Hepatocyte (in vitro differentiated cells): Measurements from ENCODE around the gene KRTAP10-5.

Source experiments
- EZH2phosphoT487 ChIP-seq: fragments of 200-600 bp; sonication (generic); IDR thresholded peaks from one replicate; pipeline ENCODE4 v1.6.1; 2018; ENCODE audit warnings: antibody characterized with exemption, mild to moderate bottlenecking, low read depth, moderate library complexity; ENCODE audit not compliant: unreplicated experiment, severe bottlenecking
- TF ChIP-seq, protein P1 (sequence below): fragments of 200-600 bp; sonication (generic); IDR thresholded peaks from 2 replicates; pipeline ENCODE4 v1.5.1; 2016; ENCODE audit warnings: antibody characterized with exemption, mild to moderate bottlenecking; ENCODE audit not compliant: poor library complexity

DNA sequence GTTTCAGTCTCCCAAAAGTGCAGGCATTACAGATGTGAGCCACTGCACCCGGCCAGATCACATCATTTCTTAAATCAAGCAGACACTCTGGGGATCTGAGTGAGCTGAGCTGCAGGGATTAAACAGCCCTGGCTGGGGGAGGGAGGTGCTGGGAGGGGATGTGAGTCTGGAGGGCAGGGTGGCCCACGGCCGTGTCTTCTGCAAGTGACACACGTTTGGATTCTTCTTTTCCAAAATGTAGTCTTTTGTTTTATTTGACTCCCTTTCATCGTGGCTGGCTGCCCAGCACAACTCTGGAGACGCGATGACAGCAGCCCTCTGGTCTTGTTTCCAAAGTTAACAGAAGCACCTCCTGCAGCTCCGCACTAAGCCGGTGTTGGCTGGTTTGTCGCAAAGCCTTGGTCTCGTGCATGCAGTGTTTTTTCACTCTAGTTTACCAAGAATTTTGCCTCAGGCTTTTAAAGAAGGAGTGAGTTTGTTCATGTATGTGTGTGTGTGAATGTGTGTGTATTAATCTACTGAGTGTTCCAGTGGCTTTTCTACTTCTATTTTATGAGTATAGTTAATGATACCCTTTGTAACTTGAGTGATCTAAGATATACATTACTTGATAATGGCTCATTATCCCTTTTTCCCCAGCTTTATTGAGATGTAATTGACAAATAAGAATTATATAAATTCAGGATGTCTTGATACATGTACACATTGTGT, 2.8 kb upstream of the KRTAP10-5 start:
- TF ChIP-seq, protein P1, sequence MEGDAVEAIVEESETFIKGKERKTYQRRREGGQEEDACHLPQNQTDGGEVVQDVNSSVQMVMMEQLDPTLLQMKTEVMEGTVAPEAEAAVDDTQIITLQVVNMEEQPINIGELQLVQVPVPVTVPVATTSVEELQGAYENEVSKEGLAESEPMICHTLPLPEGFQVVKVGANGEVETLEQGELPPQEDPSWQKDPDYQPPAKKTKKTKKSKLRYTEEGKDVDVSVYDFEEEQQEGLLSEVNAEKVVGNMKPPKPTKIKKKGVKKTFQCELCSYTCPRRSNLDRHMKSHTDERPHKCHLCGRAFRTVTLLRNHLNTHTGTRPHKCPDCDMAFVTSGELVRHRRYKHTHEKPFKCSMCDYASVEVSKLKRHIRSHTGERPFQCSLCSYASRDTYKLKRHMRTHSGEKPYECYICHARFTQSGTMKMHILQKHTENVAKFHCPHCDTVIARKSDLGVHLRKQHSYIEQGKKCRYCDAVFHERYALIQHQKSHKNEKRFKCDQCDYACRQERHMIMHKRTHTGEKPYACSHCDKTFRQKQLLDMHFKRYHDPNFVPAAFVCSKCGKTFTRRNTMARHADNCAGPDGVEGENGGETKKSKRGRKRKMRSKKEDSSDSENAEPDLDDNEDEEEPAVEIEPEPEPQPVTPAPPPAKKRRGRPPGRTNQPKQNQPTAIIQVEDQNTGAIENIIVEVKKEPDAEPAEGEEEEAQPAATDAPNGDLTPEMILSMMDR: no peak
- TF ChIP-seq EZH2phosphoT487: no peak
